ENCODE data around the gene NTN5. TPM values are rescaled to one million over a fixed set of nuclear protein-coding genes. Genes with fewer than 3 reads are reported as not detected.

Gene NTN5
- total RNA-seq, 1 donor from 2014 or later: 7.1 TPM

Other genes with a start within 250 kb of the NTN5 start
- gene GRWD1, start 227.0 kb downstream of the NTN5 start, total RNA-seq: 34.0 to 36.5 TPM (median 36.2 TPM) in 3 replicates
- 2.7 to 2.8 TPM (median 2.8 TPM) in 3 replicates for gene KCNJ14, start 217.4 kb downstream of the NTN5 start, total RNA-seq
- gene CYTH2, start 203.6 kb downstream of the NTN5 start, total RNA-seq: 184 to 196 TPM (median 190 TPM) in 3 replicates
- gene LMTK3, start 161.2 kb downstream of the NTN5 start, total RNA-seq: 19.4 to 21.3 TPM (median 20.4 TPM) in 3 replicates
- gene SULT2B1, start 120.8 kb downstream of the NTN5 start, total RNA-seq: 0.64 to 0.79 TPM (median 0.74 TPM) in 3 replicates
- gene SPACA4, start 66.3 kb downstream of the NTN5 start, total RNA-seq: not detected in 3 replicates
- gene FAM83E, start 57.9 kb downstream of the NTN5 start, total RNA-seq: 2.5 to 3.9 TPM (median 3.7 TPM) in 3 replicates
- gene RPL18, start 53.8 kb downstream of the NTN5 start, total RNA-seq: 1,586 to 1,657 TPM (median 1,644 TPM) in 3 replicates
- 25.3 to 28.6 TPM (median 27.7 TPM) in 3 replicates for gene SPHK2, start 53.5 kb downstream of the NTN5 start, total RNA-seq
- 11.5 to 13.2 TPM (median 13.1 TPM) in 3 replicates for gene DBP, start 35.6 kb downstream of the NTN5 start, total RNA-seq
- gene CA11, start 26.8 kb downstream of the NTN5 start, total RNA-seq: 48.2 to 55.0 TPM (median 53.1 TPM) in 3 replicates
- gene FUT2, start 23.0 kb upstream of the NTN5 start, total RNA-seq: 0.20 TPM in 1 of 3 replicates, not detected in the others
- gene MAMSTR, start 46.7 kb upstream of the NTN5 start, total RNA-seq: 5.8 to 6.5 TPM (median 6.0 TPM) in 3 replicates
- 1.4 to 2.1 TPM (median 1.5 TPM) in 3 replicates for gene RASIP1, start 67.6 kb upstream of the NTN5 start, total RNA-seq
- 0.45 to 0.80 TPM (median 0.49 TPM) in 3 replicates for gene IZUMO1, start 73.9 kb upstream of the NTN5 start, total RNA-seq
- gene FUT1, start 79.6 kb upstream of the NTN5 start, total RNA-seq: 3.5 to 4.4 TPM (median 4.3 TPM) in 3 replicates
- not detected in 3 replicates for gene FGF21, start 82.5 kb upstream of the NTN5 start, total RNA-seq
- gene BCAT2, start 138.0 kb upstream of the NTN5 start, total RNA-seq: 45.3 to 47.3 TPM (median 45.7 TPM) in 3 replicates
- 22.9 to 29.6 TPM (median 27.1 TPM) in 3 replicates for gene HSD17B14, start 163.5 kb upstream of the NTN5 start, total RNA-seq
- 25.7 to 28.6 TPM (median 26.9 TPM) in 3 replicates for gene PLEKHA4, start 195.6 kb upstream of the NTN5 start, total RNA-seq
- 158 to 170 TPM (median 158 TPM) in 3 replicates for gene PPP1R15A, start 199.4 kb upstream of the NTN5 start, total RNA-seq
- gene TULP2, start 225.7 kb upstream of the NTN5 start, total RNA-seq: 0.38 to 1.4 TPM (median 0.84 TPM) in 3 replicates
- 152 to 159 TPM (median 159 TPM) in 3 replicates for gene NUCB1, start 227.3 kb upstream of the NTN5 start, total RNA-seq